ENCODE measurements around the gene NDUFA6.
"Not testable (repeated sequence)": the region's sequence is repeated elsewhere in the genome, so short reads cannot be mapped to it uniquely, and the experiment has no call there.

NDUFA6 gene

DNA sequence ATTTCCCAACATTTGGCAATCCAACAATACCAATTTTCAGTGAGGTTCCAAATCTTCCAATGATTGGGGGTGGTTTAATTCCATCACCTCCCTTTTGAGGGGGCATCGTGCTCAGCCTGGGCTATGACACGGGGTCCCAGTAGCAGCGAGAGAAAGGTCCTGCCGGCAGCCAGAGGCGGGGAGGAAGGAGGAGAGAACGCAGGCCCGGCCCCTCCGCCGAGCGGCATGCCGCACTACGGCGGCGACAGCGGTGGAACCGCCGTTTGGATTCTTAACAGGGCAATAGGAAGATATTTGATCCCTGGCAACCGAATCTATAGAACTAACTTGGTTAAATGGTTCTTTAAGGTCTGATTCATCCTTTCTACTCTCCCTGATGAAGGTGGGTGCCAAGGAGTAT is 18.3 kb upstream of the NDUFA6 start:
- H3K9ac ChIP-seq (ENCODE audit: low read depth, low read length) = no peak overlapping the region
- no peaks in the 10 kb centered on the region for H3K9me3 ChIP-seq (replicated peaks; ENCODE audit: low read length)
- no peak overlapping the region for H3K4me3 ChIP-seq (ENCODE audit: low read length)
- H3K27me3 ChIP-seq (ENCODE audit: control insufficient read depth, insufficient read depth, low read length) = no peaks in the 10 kb centered on the region
- H3K36me3 ChIP-seq (ENCODE audit: insufficient read depth, low read length) = no peaks in the 10 kb centered on the region
- no peak overlapping the region for H3K4me2 ChIP-seq (ENCODE audit: low read length)
- H3K4me1 ChIP-seq (ENCODE audit: control insufficient read depth, insufficient read depth, low read length) = no peaks in the 10 kb centered on the region

DNA sequence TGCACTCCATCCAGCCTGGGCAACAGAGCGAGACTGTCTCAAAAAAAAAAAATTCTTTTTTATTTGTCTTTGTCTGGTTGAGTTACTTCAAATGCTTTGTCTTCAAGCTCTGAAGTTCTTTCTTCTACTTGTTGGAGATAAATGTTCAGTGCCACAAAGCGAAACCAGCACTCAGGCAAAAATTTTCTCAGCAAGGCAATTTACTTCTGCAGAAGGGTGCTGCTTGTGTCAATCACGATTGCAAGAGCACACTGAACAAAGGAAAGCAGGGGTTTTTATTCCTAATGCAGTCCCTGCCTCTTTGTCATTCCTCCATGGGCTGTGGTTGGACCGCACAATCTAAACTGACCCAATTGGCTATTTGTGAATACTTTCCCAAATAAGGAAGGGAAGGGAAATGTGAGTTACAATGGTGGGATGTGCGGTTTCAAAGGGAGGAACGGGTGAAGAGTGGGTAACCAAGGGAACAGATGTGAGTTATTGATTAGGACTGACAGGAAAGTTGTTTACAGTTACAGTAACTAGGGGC is 13.8 kb upstream of the NDUFA6 start:
- H3K36me3 ChIP-seq (ENCODE audit: insufficient read depth, low read length); H3K9me3 ChIP-seq (replicated peaks; ENCODE audit: low read length); H3K27me3 ChIP-seq (ENCODE audit: control insufficient read depth, insufficient read depth, low read length); H3K9ac ChIP-seq (ENCODE audit: low read depth, low read length); H3K4me3 ChIP-seq (ENCODE audit: low read length); H3K4me2 ChIP-seq (ENCODE audit: low read length); H3K4me1 ChIP-seq (ENCODE audit: control insufficient read depth, insufficient read depth, low read length): not testable (repeated sequence)

- Histone ChIP-seq H3K9me3 (replicated peaks; ENCODE audit: low read length) (peaks cover 2% of the 10 kb centered on the region), H3K4me2 (ENCODE audit: low read length) (no peak overlapping the region), H3K27me3 (ENCODE audit: control insufficient read depth, insufficient read depth, low read length) (no peaks in the 10 kb centered on the region), H3K4me1 (ENCODE audit: control insufficient read depth, insufficient read depth, low read length) (no peaks in the 10 kb centered on the region), H3K9ac (ENCODE audit: low read depth, low read length) (no peak overlapping the region), H3K4me3 (ENCODE audit: low read length) (no peak overlapping the region), H3K36me3 (ENCODE audit: insufficient read depth, low read length) (no peaks in the 10 kb centered on the region)
These were observed 10.6 kb upstream of the NDUFA6 start for GRCh38 chr22:42101199-42101598.

GRCh38 chr22:42091455-42091782 is 847 bp upstream of the NDUFA6 start:
- peaks cover 8% of the 10 kb centered on the region for H3K36me3 ChIP-seq (ENCODE audit: insufficient read depth, low read length)
- peak overlapping the region; percentile 78 for H3K4me3 ChIP-seq (ENCODE audit: low read length)
- peak overlapping the region; percentile 85 for H3K4me2 ChIP-seq (ENCODE audit: low read length)
- peaks cover 6% of the 10 kb centered on the region for H3K9me3 ChIP-seq (replicated peaks; ENCODE audit: low read length)
- peaks cover 5% of the 10 kb centered on the region for H3K4me1 ChIP-seq (ENCODE audit: control insufficient read depth, insufficient read depth, low read length)
- H3K9ac ChIP-seq (ENCODE audit: low read depth, low read length) = peak overlapping the region; percentile 96
- H3K27me3 ChIP-seq (ENCODE audit: control insufficient read depth, insufficient read depth, low read length) = no peaks in the 10 kb centered on the region

- H3K4me3 ChIP-seq (ENCODE audit: low read length) = no peak overlapping the region
- H3K9me3 ChIP-seq (replicated peaks; ENCODE audit: low read length) = peaks cover 6% of the 10 kb centered on the region
- no peak overlapping the region for H3K9ac ChIP-seq (ENCODE audit: low read depth, low read length)
- H3K36me3 ChIP-seq (ENCODE audit: insufficient read depth, low read length) = peaks cover 43% of the 10 kb centered on the region
- H3K4me1 ChIP-seq (ENCODE audit: control insufficient read depth, insufficient read depth, low read length) = no peaks in the 10 kb centered on the region
- H3K4me2 ChIP-seq (ENCODE audit: low read length) = no peak overlapping the region
- no peaks in the 10 kb centered on the region for H3K27me3 ChIP-seq (ENCODE audit: control insufficient read depth, insufficient read depth, low read length)
These were observed 4.5 kb downstream of the NDUFA6 start for GRCh38 chr22:42086051-42086450.

DNA sequence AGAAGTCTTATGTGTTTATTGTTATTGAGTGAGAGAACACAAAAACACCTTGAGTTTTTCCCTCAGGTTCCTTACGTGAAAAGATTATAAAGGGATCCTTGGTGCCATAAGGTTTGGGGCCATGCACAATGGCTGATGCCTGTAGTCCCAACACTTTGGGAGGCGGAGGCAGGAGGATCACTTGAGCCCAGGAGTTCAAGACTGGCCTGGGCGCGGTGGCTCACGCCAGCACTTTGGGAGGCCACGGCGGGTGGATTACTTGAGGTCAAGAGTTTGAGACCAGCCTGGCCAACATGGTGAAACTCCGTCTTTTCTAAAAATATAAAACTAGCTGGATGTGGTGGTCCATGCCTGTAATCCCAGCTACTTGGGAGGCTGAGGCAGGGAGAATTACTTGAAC is 5.7 kb downstream of the NDUFA6 start:
- peaks cover 6% of the 10 kb centered on the region for H3K4me1 ChIP-seq (ENCODE audit: control insufficient read depth, insufficient read depth, low read length)
- no peak overlapping the region for H3K4me3 ChIP-seq (ENCODE audit: low read length)
- H3K36me3 ChIP-seq (ENCODE audit: insufficient read depth, low read length) = peaks cover 43% of the 10 kb centered on the region
- H3K4me2 ChIP-seq (ENCODE audit: low read length) = no peak overlapping the region
- no peaks in the 10 kb centered on the region for H3K27me3 ChIP-seq (ENCODE audit: control insufficient read depth, insufficient read depth, low read length)
- peaks cover 6% of the 10 kb centered on the region for H3K9me3 ChIP-seq (replicated peaks; ENCODE audit: low read length)
- H3K9ac ChIP-seq (ENCODE audit: low read depth, low read length) = no peak overlapping the region

DNA sequence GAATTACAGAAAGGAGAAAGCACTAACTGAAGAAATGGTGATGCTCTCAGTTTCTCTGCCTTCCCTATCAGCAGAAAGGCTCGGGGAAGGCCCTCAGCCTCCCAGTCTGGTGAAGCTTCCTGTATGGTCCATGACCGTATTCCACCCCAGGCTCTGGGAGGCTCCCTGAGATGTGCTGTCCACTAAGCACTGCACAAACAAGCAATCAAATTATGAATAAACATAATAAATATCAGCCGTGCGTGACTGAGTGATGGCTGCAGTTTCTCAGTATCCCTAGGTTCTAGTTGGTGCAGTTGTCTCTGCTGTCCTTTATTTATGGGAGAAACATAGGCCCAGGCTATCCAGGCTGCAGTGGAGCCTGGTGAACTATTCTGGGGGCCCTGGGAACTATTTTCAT is 7.5 kb downstream of the NDUFA6 start:
- Histone ChIP-seq H3K4me3 (ENCODE audit: low read length) (no peak overlapping the region), H3K9ac (ENCODE audit: low read depth, low read length) (no peak overlapping the region), H3K4me2 (ENCODE audit: low read length) (no peak overlapping the region), H3K36me3 (ENCODE audit: insufficient read depth, low read length) (peaks cover 48% of the 10 kb centered on the region), H3K9me3 (replicated peaks; ENCODE audit: low read length) (no peaks in the 10 kb centered on the region), H3K27me3 (ENCODE audit: control insufficient read depth, insufficient read depth, low read length) (no peaks in the 10 kb centered on the region), H3K4me1 (ENCODE audit: control insufficient read depth, insufficient read depth, low read length) (peaks cover 18% of the 10 kb centered on the region)

- H3K36me3 ChIP-seq (ENCODE audit: insufficient read depth, low read length) = peaks cover 50% of the 10 kb centered on the region
These were observed 10.3 kb downstream of the NDUFA6 start for GRCh38 chr22:42080287-42080686.

DNA sequence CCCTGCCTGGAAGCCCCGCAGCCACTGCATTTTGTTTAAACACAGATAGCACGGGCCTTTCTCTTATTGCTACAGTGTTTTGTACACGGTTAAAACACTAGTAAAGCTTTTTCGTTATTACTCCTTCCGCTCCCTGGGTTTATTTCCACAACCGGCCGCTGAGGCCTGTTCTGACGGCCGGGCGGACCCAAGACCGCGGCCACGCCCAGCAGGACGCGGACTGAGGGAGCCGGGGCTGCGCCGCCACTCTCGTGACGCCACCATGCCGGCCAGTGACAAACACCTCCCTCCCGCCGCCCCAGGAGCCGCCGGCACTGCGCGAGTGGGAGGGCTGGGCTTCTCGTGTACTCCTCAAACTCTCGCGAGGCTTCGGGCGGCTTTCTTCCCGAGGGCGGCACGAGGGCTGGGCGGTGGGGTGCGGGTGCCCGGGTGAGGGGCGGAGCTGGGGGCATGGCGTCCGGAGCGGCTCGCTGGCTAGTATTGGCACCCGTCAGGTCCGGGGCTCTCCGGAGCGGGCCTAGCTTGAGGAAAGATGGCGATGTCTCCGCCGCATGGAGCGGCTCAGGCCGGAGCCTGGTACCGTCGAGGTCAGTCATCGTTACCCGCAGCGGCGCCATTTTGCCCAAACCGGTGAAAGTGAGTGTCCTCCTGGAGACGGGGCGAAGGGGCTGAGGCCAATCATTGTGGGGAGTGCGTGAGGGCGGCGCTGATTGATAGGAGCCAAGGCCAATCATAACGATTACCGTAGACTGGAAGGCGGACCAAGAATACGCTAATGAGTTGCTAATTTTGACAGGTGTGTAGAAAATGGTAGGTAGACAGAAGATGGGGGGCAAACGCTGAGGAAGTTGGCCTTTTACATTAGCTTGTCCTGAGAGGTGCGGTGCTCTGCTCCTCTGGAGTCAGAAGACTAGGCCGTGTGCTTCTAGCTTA is 11.0 kb downstream of the NDUFA6 start, which contains the start of gene SMDT1:
SMDT1 (plus strand) TSS at position 382 of the 933 bp plus-strand sequence; CDS start at position 451, 69 bp downstream.
- peaks cover 43% of the 10 kb centered on the region for H3K36me3 ChIP-seq (ENCODE audit: insufficient read depth, low read length)

More at GRCh38 chr22:42080287-42080686, 10.3 kb downstream of the NDUFA6 start:
- Histone ChIP-seq H3K4me1 (ENCODE audit: control insufficient read depth, insufficient read depth, low read length) (peaks cover 25% of the 10 kb centered on the region), H3K4me3 (ENCODE audit: low read length) (peak overlapping the region; percentile 80), H3K9ac (ENCODE audit: low read depth, low read length) (peak overlapping the region; percentile 92), H3K4me2 (ENCODE audit: low read length) (peak overlapping the region; percentile 88), H3K27me3 (ENCODE audit: control insufficient read depth, insufficient read depth, low read length) (no peaks in the 10 kb centered on the region), H3K9me3 (replicated peaks; ENCODE audit: low read length) (no peaks in the 10 kb centered on the region)

DNA sequence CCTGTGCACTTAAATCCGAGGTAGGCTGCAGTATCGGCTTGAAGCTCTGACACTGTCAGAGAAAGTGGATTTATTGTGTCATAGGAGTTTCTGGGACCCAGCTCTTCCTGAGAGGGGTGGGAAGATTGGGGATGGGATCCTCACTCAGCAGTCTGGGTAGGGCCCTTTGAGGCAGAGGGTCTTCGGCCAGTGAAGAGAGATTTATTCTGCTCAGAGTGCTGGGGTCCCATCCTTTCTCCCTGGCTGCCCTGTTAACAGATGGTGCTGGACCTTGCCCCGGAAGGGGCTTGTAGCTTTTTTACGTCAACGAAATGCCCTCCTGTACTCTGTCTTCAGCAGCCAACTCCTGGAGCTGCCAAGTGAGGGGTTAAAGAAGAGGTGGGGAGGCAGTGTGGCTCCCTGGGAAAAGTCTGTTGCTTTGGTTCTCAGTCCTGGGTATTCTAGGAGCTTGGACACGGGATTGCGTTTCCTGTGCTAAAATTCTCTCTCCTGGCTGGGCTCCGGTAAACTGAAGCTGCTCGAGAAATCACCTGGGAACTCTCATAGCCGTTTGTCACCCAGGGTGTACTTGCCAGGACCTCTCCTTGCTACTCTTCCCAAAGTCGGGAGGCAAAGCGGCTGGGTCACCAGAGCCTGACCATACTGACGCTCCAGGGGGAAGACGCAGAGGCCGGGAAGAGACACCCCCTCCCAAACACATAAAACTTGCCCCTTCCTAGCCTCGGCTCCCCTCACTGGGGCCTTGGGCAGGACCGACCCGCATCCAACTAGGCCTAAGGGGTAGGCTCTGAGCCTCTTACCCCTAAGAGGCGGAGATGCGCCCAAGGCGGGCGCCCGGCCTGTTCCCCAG is 11.9 kb downstream of the NDUFA6 start:
- peak overlapping the region; percentile 80 for H3K4me3 ChIP-seq (ENCODE audit: low read length)
- no peaks in the 10 kb centered on the region for H3K9me3 ChIP-seq (replicated peaks; ENCODE audit: low read length)
- peak overlapping the region; percentile 88 for H3K4me2 ChIP-seq (ENCODE audit: low read length)
- peak overlapping the region; percentile 92 for H3K9ac ChIP-seq (ENCODE audit: low read depth, low read length)
- peaks cover 38% of the 10 kb centered on the region for H3K36me3 ChIP-seq (ENCODE audit: insufficient read depth, low read length)
- peaks cover 40% of the 10 kb centered on the region for H3K4me1 ChIP-seq (ENCODE audit: control insufficient read depth, insufficient read depth, low read length)
- H3K27me3 ChIP-seq (ENCODE audit: control insufficient read depth, insufficient read depth, low read length) = no peaks in the 10 kb centered on the region

More for the DNA sequence above, 11.0 kb downstream of the NDUFA6 start, which contains the start of gene SMDT1:
- peak within 1 kb of the TSS; percentile 92 for H3K9ac ChIP-seq (ENCODE audit: low read depth, low read length)
- peak within 1 kb of the TSS; percentile 80 for H3K4me3 ChIP-seq (ENCODE audit: low read length)
- H3K4me1 ChIP-seq (ENCODE audit: control insufficient read depth, insufficient read depth, low read length) = peaks cover 32% of the 10 kb centered on the region
- no peaks in the 10 kb centered on the region for H3K27me3 ChIP-seq (ENCODE audit: control insufficient read depth, insufficient read depth, low read length)
- H3K9me3 ChIP-seq (replicated peaks; ENCODE audit: low read length) = no peaks in the 10 kb centered on the region
- peak within 1 kb of the TSS; percentile 88 for H3K4me2 ChIP-seq (ENCODE audit: low read length)

- Histone ChIP-seq H3K36me3 (ENCODE audit: insufficient read depth, low read length) (peaks cover 31% of the 10 kb centered on the region), H3K4me2 (ENCODE audit: low read length) (no peak overlapping the region), H3K9ac (ENCODE audit: low read depth, low read length) (peak overlapping the region; percentile 92), H3K9me3 (replicated peaks; ENCODE audit: low read length) (no peaks in the 10 kb centered on the region), H3K4me1 (ENCODE audit: control insufficient read depth, insufficient read depth, low read length) (peaks cover 44% of the 10 kb centered on the region), H3K27me3 (ENCODE audit: control insufficient read depth, insufficient read depth, low read length) (no peaks in the 10 kb centered on the region), H3K4me3 (ENCODE audit: low read length) (no peak overlapping the region)
These were observed 13.0 kb downstream of the NDUFA6 start for GRCh38 chr22:42077486-42078125.
